SK-N-SH (cell line): ENCODE results near the gene RNLS. TPM values are rescaled to one million over a fixed set of nuclear protein-coding genes. Genes with fewer than 3 reads are reported as not detected.

Source experiments
- CTCF ChIA-PET: fragments of 300-600, 350-600 bp; formaldehyde crosslinking; extraction: SDS; loops from one replicate; lab custom pipeline; 2021; lab: Yijun Ruan, JAX
- POLR2A ChIA-PET: fragments of 350-600 bp; sonication (Branson Sonifier 250); formaldehyde crosslinking; extraction: SDS; loops from one replicate; lab custom pipeline; 2020; ENCODE audit warnings: antibody characterized with exemption, inconsistent platforms; lab: Yijun Ruan, JAX
- DNase-seq: peaks from one replicate; pipeline ENCODE4 v3.0.0; 2012
- H2AFZ ChIP-seq: fragments of 200-600 bp; sonication (generic); 2 replicates; pipeline ENCODE4 v1.8.1; 2016; ENCODE audit warnings: antibody characterized with exemption, mild to moderate bottlenecking, low read depth
- H3F3A ChIP-seq: fragments of 200-600 bp; sonication (generic); replicated peaks from 2 replicates; pipeline ENCODE3; 2016; ENCODE audit warnings: antibody characterized with exemption, mild to moderate bottlenecking; ENCODE audit not compliant: insufficient read depth
- H3K27ac ChIP-seq, 2 experiments: fragments of 200-500 bp in 1 of 2; fragments of 200-600 bp in 1 of 2; sonication (Bioruptor generic) in 1 of 2; sonication (generic), shearing (Covaris generic) in 1 of 2; 2 replicates each; pipeline versions ENCODE4 v1.5.1 to v1.6.1; 2014 to 2016; ENCODE audit warnings: low read depth in 2 of 2, inconsistent platforms in 1 of 2, low read length in 1 of 2, mild to moderate bottlenecking in 1 of 2, mixed read lengths in 1 of 2
- H3K27me3 ChIP-seq: fragments of 200-600 bp; sonication (generic), shearing (Covaris generic); 2 replicates; pipeline ENCODE4 v1.6.1; 2016; ENCODE audit warnings: mixed run types; ENCODE audit not compliant: insufficient read depth
- H3K36me3 ChIP-seq, 2 experiments: fragments of 200-500 bp in 1 of 2; fragments of 200-600 bp in 1 of 2; sonication (Bioruptor generic) in 1 of 2; sonication (generic) in 1 of 2; replicated peaks in 1 of 2; 2 replicates each; pipeline versions ENCODE3 to v1.5.1; 2014 to 2016; ENCODE audit warnings: low read length in 1 of 2, mild to moderate bottlenecking in 1 of 2; ENCODE audit not compliant: insufficient read depth in 2 of 2, control insufficient read depth in 1 of 2
- H3K4me1 ChIP-seq, 2 experiments: fragments of 200-500 bp in 1 of 2; fragments of 200-600 bp in 1 of 2; sonication (Bioruptor generic) in 1 of 2; sonication (generic), shearing (Covaris generic) in 1 of 2; 2 replicates each; pipeline versions ENCODE4 v1.5.1 to v1.6.1; 2014 to 2016; ENCODE audit warnings: low read depth in 1 of 2, low read length in 1 of 2, mixed run types in 1 of 2; ENCODE audit not compliant: insufficient read depth in 2 of 2, control insufficient read depth in 1 of 2
- H3K4me2 ChIP-seq: fragments of 200-600 bp; sonication (generic), shearing (Covaris generic); 2 replicates; pipeline ENCODE4 v1.6.1; 2017; ENCODE audit warnings: mixed run types
- H3K4me3 ChIP-seq, 2 experiments: fragments of 200-500 bp in 1 of 2; fragments of 200-600 bp in 1 of 2; sonication (Bioruptor generic) in 1 of 2; sonication (generic), shearing (Covaris generic) in 1 of 2; 2 replicates each; pipeline versions ENCODE4 v1.5.1 to v1.8.1; 2014 to 2016; ENCODE audit warnings: low read depth in 2 of 2, inconsistent platforms in 1 of 2, low read length in 1 of 2, mild to moderate bottlenecking in 1 of 2, mixed read lengths in 1 of 2, moderate library complexity in 1 of 2
- H3K79me2 ChIP-seq: fragments of 200-600 bp; sonication (generic); 2 replicates; pipeline ENCODE4 v1.8.1; 2017; ENCODE audit warnings: mild to moderate bottlenecking; ENCODE audit not compliant: insufficient read depth
- H3K9ac ChIP-seq: fragments of 200-600 bp; sonication (generic); 2 replicates; pipeline ENCODE4 v1.6.1; 2017; ENCODE audit warnings: mixed run types
- H3K9me2 ChIP-seq: fragments of 200-600 bp; sonication (generic); 2 replicates; pipeline ENCODE4 v1.6.1; 2017; ENCODE audit warnings: mixed run types
- H3K9me3 ChIP-seq: fragments of 200-600 bp; sonication (generic); 2 replicates; pipeline ENCODE4 v1.6.1; 2017; ENCODE audit warnings: mixed run types, mild to moderate bottlenecking, moderate library complexity
- H4K20me1 ChIP-seq: fragments of 200-600 bp; sonication (generic); 2 replicates; pipeline ENCODE4 v1.6.1; 2017; ENCODE audit warnings: mild to moderate bottlenecking, mixed run types; ENCODE audit not compliant: insufficient read depth
- CHD2 ChIP-seq: fragments of 150-350 bp; IDR thresholded peaks from 2 replicates; pipeline ENCODE4 v1.6.1; 2018; ENCODE audit warnings: low read length; ENCODE audit not compliant: partially characterized antibody
- FOSL2 ChIP-seq: IDR thresholded peaks from 2 replicates; pipeline ENCODE4 v1.4.0; 2012; ENCODE audit warnings: low read depth, mild to moderate bottlenecking, moderate library complexity, borderline replicate concordance
- FOXM1 ChIP-seq: IDR thresholded peaks from 2 replicates; pipeline ENCODE4 v1.4.0; 2012; ENCODE audit warnings: low read depth, mild to moderate bottlenecking
- GABPA ChIP-seq: IDR thresholded peaks from 2 replicates; pipeline ENCODE4 v1.4.0; 2012; ENCODE audit warnings: low read depth, mild to moderate bottlenecking
- JUND ChIP-seq: IDR thresholded peaks from 2 replicates; pipeline ENCODE4 v1.4.0; 2012
- MEF2A ChIP-seq: IDR thresholded peaks from 2 replicates; pipeline ENCODE4 v1.4.0; 2012; ENCODE audit warnings: low read depth, borderline replicate concordance
- MXI1 ChIP-seq: IDR thresholded peaks from 2 replicates; pipeline ENCODE4 v1.6.1; 2012; ENCODE audit warnings: mild to moderate bottlenecking, low read depth, low read length, improper control_type of control experiment
- NFIC ChIP-seq: IDR thresholded peaks from 2 replicates; pipeline ENCODE4 v1.4.0; 2012; ENCODE audit warnings: borderline replicate concordance
- PBX3 ChIP-seq: IDR thresholded peaks from 2 replicates; pipeline ENCODE4; 2012
- POLR2AphosphoS5 ChIP-seq: IDR thresholded peaks from 2 replicates; pipeline ENCODE4 v1.6.1; 2012; ENCODE audit warnings: low read depth, low read length
- RCOR1 ChIP-seq: fragments of 150-350 bp; IDR thresholded peaks from 2 replicates; pipeline ENCODE4 v1.6.1; 2017; ENCODE audit warnings: antibody characterized with exemption, low read length
- REST ChIP-seq: IDR thresholded peaks from 2 replicates; pipeline ENCODE4 v1.6.1; 2012; ENCODE audit warnings: mild to moderate bottlenecking, low read depth, low read length, moderate library complexity
- RFX5 ChIP-seq: IDR thresholded peaks from 2 replicates; pipeline ENCODE4 v1.6.1; 2012; ENCODE audit warnings: mild to moderate bottlenecking, improper control_type of control experiment, low read length
- RXRA ChIP-seq: IDR thresholded peaks from 2 replicates; pipeline ENCODE4 v1.4.0; 2012; ENCODE audit warnings: low read depth, mild to moderate bottlenecking, borderline replicate concordance
- SMC3 ChIP-seq: IDR thresholded peaks from 2 replicates; pipeline ENCODE4 v1.6.1; 2012; ENCODE audit warnings: low read depth, low read length, improper control_type of control experiment
- USF2 ChIP-seq: fragments of 150-350 bp; IDR thresholded peaks from 2 replicates; pipeline ENCODE4 v1.6.1; 2017; ENCODE audit warnings: antibody characterized with exemption, low read length, low read depth, borderline replicate concordance
- WGBS: methylation state at CpG from one replicate; pipeline ENCODE4 v1.1.6; 2017; ENCODE audit warnings: low lambda C conversion rate; 5-methylcytosine and 5-hydroxymethylcytosine counted together
- polyA plus RNA-seq, 3 experiments: library from polyadenylated mRNA; depleted of rRNA; stranded (reverse); fragments of >200 nt; gene quantifications; 2 replicates each; pipeline ENCODE4 v1.2.3, GENCODE V29; 2012

RNLS gene
- polyA plus RNA-seq, 1 of the 3 experiments (the other 2 are of a cell fraction), result not detected

DNA sequence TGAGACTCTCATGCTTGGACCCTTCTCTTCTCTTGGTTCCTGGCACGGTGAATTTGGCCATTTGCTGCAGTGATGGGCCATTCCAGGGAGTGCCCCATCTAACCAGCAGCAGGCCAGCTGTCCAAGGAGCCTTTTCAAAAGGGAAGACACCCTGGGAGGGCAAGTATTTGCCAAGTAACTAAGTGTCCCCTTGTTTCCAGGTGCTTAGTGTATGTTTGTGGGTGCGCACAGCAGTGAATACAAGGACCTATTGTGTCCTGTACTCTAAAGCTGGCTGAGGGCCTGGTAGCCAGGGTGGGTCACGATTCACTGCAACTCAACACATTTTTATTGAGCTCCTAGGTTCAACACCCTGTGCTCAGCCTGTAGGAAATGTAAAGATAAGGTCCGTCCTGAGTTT is 348.8 kb downstream of the RNLS start:
- Histone ChIP-seq H3K9me3 (no peaks in the 10 kb centered on the region), H3K4me2 (no peak overlapping the region), H3K36me3 (no peaks in the 10 kb centered on the region), H3K27ac (no peak overlapping the region), H3K4me1 (peaks cover 0 to 14% of the 10 kb centered on the region in 2 experiments; a peak in 2 of 4 replicates), H3K4me3 (no peak overlapping the region), H2AFZ (no peak overlapping the region), H3K9me2 (no peaks in the 10 kb centered on the region), H3F3A (no peaks in the 10 kb centered on the region), H3K79me2 (no peaks in the 10 kb centered on the region), H3K9ac (no peak overlapping the region), H4K20me1 (no peaks in the 10 kb centered on the region), H3K27me3 (no peaks in the 10 kb centered on the region)
- TF ChIP-seq RCOR1 (no peak), JUND (no peak), NFIC (no peak), MEF2A (no peak), USF2 (no peak), CHD2 (no peak), RFX5 (no peak), POLR2AphosphoS5 (no peak), FOSL2 (no peak), GABPA (no peak)
- 86% methylated on average over 4 of the region's 4 CpGs for WGBS
- ChIA-PET POLR2A (no interaction called here), CTCF (no interaction called here)
- no peak for DNase-seq

GRCh38 chr10:88233870-88234269 is 349.2 kb downstream of the RNLS start:
- no peak for DNase-seq
- H3F3A ChIP-seq, result no peaks in the 10 kb centered on the region
- H3K36me3 ChIP-seq, result no peaks in the 10 kb centered on the region
- H3K9ac ChIP-seq, result no peak overlapping the region
- TF ChIP-seq CHD2 (no peak), REST (no peak), SMC3 (no peak), JUND (no peak), PBX3 (no peak), FOXM1 (no peak), MXI1 (no peak), POLR2AphosphoS5 (no peak), NFIC (no peak), RXRA (no peak)
- H3K9me3 ChIP-seq, result no peaks in the 10 kb centered on the region
- H3K79me2 ChIP-seq, result no peaks in the 10 kb centered on the region
- ChIA-PET CTCF (interaction anchor here (1.9 kb wide), 1 partner anchor 14 kb away, joined by 5 read pairs; no protein-coding TSS in a partner anchor), POLR2A (no interaction called here)
- no peaks in the 10 kb centered on the region for H3K27me3 ChIP-seq
- 95% methylated on average over 6 of the region's 6 CpGs for WGBS
- H3K9me2 ChIP-seq, result no peaks in the 10 kb centered on the region
- no peak overlapping the region for H3K4me3 ChIP-seq
- no peak overlapping the region for H3K4me2 ChIP-seq
- no peaks in the 10 kb centered on the region for H4K20me1 ChIP-seq
- H2AFZ ChIP-seq, result no peak overlapping the region
- H3K4me1 ChIP-seq, result peaks cover 0 to 14% of the 10 kb centered on the region in 2 experiments; a peak in 2 of 4 replicates
- no peak overlapping the region for H3K27ac ChIP-seq
